Suppressor macrophage treated with lipopolysaccharide for 4 hours (primary cell): Measurements from ENCODE around the gene ENO4.
A peak's percentile ranks its signal among the peaks of the same experiment; 100 is the strongest.

ENCODE experiments used
- DNase-seq: peaks from one replicate; pipeline ENCODE4 v3.0.0-alpha.2; 2020

The ENO4 gene, protein sequence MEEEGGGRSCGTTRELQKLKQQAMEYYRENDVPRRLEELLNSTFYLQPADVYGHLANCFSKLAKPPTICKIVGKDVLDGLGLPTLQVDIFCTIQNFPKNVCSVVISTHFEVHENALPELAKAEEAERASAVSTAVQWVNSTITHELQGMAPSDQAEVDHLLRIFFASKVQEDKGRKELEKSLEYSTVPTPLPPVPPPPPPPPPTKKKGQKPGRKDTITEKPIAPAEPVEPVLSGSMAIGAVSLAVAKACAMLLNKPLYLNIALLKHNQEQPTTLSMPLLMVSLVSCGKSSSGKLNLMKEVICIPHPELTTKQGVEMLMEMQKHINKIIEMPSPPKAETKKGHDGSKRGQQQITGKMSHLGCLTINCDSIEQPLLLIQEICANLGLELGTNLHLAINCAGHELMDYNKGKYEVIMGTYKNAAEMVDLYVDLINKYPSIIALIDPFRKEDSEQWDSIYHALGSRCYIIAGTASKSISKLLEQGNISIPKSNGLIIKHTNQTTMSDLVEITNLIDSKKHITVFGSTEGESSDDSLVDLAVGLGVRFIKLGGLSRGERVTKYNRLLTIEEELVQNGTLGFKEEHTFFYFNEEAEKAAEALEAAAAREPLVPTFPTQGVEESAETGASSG

DNA sequence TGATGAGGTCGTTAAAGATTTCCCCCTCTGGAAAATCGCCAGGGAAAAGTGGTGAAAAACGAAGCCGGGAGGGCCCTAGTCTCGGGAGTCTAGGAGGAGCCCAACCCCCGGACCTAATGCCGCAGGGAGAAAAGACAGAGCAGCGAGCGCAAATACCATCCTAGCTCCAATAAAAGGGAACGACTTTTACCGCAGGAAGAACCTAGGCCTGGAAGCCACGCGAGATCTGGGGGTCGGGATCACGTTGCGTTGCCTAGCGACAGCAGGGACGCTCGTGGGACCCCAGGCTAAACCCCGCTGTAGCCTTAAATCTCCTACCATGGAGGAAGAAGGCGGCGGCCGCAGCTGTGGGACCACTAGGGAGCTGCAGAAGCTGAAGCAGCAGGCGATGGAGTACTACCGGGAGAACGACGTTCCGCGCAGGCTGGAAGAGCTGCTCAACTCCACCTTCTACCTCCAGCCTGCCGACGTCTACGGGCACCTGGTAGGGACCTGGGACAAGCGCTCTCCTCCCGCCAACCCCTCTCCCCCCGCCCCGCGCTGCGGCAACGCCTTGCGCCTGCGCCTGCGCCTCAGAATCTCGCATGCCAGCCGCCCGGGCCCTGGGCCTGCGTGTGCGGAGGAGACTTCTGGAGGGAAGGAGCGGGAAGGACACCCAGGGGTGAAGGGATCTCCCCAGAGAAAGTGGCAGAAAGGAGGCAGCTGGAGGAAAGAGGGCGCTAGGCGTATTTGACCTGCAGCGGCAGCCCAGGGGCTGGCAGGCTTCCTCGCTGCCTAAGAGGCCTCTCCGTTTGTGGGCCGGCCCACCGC is at the start of gene ENO4:
Gene ENO4 (plus strand): TSS at position 252 of the 810 bp plus-strand sequence. CDS start 68 bp downstream, at position 320.
- peak; percentile 39 for DNase-seq

DNA sequence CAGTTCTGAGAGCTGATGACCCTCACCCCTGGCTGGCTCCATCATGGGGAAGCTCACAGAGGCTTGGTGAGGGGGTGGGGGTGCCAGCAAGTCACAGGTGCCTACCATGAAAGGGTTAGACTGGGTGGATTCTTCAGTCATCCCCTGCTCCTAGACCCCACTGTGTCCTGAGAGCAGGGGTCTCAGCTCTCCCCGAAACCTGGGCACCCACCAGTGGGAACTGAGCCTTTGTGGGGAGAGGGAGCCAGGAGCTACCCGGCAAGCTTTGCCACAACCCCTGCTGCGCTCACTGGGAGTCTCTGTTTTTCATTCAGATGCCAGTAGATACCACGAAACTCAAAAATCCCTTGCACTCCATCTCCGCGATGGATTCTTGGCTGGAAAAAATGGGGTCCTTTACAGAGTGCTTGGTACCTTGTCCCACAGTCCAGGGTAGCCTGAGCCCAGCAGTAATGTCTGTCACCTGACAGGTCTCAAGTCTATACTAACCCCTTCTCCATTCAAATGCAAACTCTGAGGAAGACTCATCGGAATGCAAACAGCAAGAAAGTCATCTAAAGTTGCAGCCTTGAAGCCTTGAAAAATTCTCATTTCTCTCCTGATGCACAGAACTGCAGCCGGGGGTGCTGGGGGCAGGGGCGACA is 48.9 kb upstream of the ENO4 start:
- no peak for DNase-seq

DNA sequence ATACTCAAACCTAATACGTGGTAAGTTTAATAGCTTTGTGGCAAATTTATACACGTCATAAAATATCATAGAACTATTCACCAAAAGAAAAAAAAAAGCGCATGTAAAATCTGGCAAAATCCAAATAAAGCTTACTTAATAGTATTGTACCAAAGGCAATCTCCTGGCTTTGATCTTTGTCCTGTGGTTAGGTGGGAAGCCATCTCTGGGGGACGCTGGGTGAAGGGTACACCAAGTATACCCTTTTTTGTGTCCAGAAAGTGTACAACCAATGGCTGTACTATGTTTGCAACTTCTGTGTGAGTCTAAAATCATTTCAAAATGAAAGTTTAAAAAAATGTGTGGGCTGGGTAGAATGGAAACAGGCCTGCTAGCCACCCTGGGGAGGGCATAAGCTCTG is 47.6 kb upstream of the ENO4 start:
- no peak for DNase-seq

DNA sequence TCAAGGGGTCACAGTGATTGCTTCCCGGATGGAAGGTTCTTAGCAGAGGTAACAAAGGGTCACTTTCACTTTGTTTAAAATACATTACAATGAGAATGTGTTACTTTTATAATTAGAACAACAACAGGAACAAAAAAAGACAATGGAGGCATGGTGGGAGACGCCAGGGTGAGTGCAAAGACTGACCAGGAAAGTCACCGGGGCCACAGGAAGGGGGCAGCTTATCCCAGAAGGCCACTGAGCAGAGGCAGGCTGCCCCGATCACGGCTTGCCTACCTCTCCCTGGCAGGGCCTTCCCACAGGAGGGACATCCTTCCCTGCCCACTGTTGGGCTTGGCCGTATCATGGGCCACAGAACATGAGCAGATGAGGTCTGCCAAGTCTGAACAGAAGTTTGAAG is 46.8 kb upstream of the ENO4 start:
- DNase-seq = no peak

DNA sequence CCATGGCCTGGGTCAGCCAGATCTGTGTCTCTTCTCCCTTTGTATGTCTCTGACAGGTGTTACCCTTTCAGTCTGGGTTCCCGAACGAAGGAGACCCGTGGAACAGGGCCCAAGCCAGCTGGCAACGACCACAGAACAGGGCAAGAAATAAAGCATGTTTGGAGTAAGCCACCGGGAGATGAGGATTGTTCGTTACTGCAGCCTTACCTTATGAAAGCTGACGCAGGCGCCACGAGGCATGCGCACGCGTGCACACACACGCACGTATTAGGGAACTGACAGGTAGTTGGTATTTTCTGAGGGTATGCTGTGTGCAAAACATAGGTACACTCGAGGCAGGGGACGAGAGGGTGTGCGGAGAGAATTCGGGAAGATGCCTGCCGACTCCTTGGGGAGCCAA is 46.4 kb upstream of the ENO4 start:
- no peak for DNase-seq

DNA sequence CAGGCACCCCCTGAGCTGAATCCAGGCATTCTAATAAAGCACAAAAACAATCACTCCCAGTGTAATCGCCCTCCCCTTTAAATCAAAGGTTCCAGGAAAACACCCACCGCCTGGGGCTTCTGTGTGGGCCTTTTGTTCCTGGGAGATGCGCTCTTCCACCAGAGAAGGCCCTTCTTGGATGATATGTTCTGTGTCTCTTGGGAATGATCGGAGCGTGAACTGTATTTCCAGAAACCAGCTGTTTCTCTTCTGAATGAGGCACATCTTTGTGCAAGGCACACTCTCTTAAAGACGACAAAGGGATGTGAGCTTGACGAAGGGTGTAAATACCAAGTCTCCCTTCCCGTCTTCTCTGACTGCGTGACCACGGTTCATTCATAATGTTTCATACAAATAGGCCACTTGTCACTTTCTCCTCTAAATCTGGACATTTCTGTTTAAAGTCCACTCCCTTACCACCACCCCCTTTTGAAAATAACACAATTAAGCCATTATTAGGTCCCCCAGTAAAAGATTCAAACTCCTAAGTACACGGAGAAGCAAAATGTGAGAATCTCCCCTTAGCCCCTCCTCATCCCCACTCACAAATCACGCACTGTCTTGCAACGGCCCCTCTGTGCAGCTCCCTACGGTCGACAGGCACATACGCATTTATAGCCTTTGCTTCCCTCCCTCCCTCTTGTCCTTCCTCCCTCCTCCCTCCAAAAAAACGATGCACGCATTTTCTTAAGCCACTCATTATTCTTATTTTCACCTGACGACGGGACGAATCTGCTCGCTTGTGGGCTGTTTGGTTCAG is 45.6 kb upstream of the ENO4 start:
- DNase-seq = no peak

DNA sequence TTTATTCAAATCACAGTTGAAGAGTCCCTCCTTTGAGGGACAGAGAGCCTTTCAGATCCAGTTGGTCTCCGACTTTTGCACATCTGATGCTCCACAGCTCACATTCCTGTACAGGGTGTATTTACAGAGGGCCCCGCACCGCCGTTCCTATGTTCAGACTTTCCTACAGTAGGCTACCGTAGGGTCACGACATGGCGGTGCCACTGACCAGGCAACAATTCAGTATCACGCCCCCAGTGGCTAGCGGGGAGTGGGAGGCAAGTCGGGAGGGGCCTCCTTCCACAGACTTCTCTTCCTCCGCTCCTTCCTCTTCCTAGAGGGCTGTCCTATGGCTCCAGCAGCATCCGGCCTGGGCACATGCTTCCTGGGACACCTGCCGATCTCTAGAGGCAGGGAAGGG is 40.6 kb upstream of the ENO4 start:
- no peak for DNase-seq

DNA sequence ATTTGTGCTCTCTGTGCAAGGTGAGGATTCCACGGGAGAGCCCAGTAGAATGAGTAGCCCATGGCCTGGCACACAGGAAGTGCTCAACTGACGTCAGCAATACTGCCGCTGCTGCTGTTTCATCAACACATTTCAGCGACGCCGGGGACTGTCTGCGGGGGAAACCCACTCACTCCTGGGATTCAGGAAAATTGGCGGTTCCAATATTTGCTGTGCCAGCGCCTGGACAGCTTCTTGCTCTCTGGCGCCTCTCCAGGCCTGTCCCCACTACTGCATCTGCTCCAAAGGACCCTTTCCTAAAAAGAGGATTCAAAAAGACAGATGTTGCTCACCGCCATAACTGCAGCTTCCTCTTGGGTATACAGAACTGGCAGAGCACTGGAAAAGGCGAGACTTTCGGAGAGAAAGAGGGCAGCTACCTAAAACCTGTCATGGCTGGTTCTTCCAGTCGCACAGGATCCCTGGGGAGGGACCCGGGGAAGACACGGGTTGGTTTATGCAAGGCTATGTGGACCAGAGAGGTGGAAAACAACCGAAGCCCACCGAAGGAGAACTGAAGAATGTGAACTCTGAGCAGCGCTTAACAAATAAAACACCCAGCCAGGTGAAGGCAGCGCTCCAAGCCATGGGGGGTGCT is 39.7 kb upstream of the ENO4 start:
- DNase-seq = peak; percentile 19

DNA sequence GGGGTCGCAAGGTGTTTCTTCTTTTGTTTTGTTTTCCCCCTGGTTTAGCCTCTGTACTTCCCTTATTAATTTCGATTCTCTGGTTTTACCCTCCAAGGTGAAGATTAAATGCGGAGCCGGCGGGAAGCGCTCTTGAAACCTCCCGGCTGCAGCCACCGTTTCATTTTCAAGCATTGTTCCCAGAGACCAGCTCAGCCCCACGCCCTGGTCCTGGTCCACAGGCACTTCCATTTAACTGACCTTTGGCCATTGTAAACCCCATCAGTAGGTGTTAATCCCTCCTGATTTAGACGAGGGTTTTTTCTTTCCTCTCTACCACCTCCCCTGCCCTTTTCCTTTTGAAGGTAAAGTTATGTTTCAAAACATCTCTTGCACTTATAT is 39.2 kb upstream of the ENO4 start:
- DNase-seq = no peak

DNA sequence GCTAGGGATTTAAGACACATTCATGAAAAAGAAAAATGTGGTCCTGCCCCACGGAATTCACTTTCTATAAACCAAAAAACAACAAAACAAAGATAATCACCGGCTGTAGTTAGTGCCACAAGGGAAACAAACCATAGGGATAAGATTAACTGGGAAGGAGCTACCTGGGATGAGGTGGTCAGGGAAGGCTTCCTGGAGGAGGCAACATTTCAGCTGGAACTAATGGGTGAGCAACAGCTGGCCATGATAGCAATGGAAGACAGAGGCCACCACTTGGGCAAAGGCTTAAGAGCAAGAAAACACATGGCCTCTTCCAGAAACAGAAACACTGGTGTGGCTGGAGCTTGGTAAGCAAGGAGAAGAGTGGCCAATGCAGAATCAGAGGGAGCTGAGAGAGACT is 38.4 kb upstream of the ENO4 start:
- no peak for DNase-seq

DNA sequence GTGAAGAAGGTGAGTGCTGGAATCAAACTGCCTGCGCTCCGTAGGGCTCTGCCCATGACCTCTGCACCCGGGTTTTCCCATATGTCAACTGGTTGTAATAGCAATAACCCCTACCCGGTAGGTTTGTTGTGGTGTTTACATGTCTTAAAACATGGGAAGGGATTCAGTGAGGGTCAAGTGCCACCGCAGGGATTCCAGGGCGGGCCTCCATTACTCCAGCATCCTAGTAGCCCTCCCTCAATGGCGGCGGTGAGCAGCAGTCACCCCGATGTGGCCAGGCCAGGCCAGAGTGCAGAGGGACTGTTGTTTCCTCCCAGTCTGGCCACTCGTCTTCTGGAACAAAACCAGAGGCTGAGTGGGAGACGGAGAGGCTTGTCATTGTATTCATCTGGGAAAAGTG is 37.6 kb upstream of the ENO4 start:
- no peak for DNase-seq

DNA sequence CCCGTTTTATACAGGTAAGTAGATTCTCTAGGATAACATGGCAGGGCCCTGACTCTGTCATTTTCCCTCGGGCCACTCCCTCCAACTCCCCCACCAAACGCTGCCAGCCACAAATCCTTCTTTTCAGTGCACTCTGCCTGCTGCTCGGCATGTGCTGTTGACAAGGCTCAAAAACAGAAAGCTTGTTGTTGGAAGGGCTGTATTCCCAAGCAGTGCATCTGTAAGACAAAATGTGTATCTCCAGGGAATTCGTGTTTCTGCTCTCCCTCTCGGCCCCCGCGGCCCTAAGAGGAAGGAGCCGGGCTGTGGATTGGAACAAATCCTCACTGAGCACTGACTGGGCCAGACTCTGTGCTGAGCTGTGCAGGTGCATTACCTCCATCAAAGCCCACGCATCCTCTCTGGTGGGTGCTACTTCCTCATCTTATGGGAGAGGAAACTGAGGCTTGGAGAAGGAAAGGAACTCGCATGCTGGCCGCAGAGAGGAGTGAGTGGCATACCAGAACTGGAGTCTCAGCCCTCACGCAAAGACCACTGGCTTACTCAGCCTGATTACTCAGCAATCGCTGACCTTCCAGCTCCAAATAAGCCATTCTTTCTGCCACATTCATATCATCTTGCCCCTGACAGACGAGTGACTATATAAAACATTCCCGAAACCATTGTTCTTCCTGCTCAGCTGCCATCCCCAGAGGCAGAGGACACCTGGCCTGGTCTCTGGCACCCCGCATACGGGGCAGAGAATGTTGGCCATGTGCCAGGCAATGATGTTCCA is 33.5 kb upstream of the ENO4 start:
- no peak for DNase-seq

DNA sequence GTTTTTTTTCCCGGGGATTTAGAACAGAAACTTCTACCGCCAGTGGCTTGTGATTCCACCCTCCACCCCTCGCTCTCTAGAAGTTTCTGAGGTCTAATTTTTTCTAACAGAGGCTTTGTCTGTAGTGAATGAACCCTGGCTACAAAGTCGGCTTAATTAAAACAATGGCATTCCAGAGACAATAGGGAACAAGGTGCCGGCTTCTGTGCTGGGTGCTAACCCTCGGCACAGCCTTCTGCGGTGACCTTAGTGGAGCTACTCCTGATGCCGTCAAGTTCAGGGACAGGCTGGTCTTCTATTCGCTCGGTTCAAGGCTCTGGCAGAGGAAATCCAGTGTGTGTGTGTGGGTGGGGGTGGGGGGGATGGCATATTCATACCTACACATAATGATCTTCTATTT is 32.1 kb upstream of the ENO4 start:
- no peak for DNase-seq

DNA sequence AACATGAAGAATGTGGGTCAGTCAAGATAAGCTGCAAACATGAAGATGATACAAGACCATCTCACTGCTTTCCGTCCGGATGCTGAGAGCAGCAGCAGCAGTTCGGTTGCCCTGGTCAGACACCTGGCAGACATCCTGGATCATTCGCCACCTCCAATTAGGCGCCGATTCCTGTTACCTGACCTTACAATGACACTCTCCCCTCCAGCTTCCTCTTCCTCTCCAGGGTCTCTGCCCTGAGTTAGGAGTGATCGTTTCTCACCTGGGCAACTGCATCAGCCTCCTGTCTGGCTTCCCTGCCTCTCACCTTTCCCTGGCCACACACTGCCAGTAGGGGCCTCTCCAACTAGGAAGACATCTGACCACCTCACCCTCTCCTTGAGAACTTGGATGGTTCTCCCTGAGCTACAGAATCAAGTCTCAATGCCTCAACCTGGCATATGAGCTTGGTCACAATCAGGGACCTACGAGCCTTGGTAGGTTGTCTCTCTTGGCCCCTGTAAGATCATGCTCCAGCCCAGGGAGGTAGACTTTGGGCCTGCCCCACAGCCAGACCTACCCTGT is 31.4 kb upstream of the ENO4 start:
- DNase-seq = no peak

DNA sequence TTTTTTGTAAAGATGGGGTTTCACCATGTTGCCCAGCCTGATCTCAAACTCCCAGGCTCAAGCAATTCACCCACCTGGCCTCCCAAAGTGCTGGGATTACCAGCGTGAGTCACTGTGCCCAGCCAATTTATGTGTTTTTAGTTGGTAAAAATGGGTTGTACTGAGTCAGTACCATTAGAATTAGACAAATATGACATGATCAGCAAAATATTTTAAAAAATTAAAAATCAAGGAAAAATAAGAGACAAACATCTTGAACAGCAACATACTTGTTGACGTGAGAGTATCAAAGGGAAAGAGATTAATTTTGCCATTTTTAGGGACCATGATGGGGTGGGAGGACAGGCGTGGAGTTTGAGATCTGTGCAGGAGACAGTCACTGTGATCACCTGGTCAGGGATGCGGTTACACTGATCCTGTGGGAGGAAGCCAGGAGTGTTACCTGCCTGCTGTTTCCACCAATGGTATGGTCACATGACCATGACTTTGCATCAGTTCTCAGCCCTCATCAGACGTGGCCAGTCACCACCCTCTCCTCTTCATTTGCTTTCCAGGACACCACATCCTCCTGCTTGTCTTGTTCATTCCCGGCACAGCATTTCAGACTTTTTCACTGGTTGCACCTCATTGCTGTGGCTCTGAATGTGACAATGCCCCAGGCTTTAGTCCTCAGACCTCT is 29.2 kb upstream of the ENO4 start:
- DNase-seq = no peak

DNA sequence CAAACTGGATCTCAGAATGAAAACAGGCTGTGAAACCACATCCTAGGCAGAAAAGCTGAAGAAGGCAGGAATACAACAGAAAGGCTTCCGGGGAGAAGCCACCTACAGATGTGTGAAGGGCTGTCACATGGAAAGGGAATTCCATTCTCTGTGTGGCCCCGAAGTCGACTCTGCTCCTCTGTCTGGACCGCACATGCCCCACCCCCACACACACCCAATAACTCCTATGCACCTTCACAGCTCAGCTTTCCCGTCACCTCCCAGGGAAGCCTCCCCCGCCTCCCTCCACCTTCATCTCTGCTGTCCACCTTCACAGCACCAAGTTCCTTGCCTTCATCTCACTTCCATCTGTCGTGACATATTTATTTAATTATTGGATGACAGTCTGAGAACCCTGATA is 23.4 kb upstream of the ENO4 start:
- no peak for DNase-seq

DNA sequence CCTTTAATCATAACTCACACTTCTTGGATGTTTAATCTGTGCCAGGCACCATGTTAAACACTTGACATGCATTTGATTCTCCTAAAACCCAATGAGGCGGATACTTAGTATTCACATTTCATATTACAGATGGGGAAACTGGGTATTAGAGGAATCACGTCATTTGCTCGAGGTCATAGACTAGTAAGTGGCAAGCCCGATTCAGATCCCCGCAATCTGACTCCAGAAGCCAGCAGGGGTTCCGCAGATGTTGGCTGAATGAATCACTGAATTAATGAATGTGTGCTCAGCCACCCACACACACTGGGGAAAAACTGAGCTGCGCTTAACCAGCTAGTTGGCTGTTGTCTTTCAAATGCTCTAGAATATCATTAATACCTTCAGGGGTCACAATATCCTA is 22.5 kb upstream of the ENO4 start:
- no peak for DNase-seq

DNA sequence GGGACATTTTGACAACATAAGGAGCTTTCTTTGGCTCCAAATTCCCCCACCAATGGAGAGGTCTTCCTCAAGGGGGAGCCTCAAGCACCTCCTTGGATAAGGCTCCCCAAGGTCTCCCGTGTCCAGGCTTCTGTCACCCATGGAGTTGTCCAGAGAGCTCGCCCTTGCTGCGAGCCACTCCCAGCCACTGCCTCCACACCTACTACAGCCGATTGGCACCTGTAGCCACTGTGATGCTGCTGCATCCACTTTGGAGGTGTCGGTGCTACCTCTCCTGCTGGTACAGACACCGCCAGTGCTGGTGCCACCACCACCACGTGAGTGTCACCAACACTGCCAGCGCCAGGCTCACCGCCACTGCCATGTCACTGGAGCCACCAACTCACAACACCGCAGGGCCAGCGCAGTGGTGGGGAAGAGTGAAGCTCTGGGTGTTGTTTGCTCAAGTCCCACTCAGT is 22.1 kb upstream of the ENO4 start:
- DNase-seq = no peak

DNA sequence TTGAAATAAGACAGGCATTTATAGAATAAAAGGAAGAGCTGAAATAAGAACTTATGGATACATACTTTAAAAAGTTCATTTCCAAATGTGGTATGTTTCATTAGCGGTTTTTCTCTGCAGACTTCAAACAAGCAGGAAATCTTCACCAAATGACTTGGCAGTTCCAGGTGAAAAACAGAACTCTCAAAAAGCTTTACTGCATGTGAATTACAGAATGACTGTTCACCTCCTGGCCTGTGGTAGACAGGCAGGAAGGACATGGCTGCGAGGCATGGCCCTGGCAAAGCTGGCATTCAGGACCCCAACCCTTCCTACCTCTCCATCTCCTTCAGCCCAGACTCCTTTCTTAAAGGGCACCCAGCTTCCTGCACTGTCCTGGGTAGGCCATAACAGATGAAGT is 21.2 kb upstream of the ENO4 start:
- DNase-seq = no peak

DNA sequence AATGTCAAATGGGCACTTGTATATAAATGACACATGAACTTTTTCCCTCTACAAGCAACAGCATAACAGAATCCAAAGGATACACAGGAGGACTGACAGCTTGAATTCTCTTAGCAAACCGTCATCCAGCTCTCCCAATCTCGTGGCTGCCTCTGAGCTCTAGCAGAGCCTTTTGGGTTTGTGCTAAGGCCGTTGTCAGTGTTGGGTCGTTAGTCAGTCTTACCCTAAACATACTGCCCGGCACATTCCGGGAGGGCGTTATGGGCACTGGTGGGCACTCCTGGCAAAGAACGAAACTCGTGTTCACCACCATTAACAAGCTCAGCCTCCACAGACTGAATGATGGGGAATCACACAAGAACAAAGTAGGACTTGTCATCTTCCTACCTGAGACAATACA is 19.6 kb upstream of the ENO4 start:
- DNase-seq = no peak
